HUES6 (cell line): ENCODE measurements around the gene KBTBD12.
"Not testable (repeated sequence)": the region's sequence is repeated elsewhere in the genome, so short reads cannot be mapped to it uniquely, and the experiment has no call there.

ENCODE experiments used
- H3K27ac ChIP-seq: 2 replicates; pipeline ENCODE4 v1.7.0; 2013; ENCODE audit warnings: low read depth, mild to moderate bottlenecking, low read length, inconsistent platforms
- H3K27me3 ChIP-seq: 2 replicates; pipeline ENCODE4 v1.6.1; 2013; ENCODE audit warnings: low read length; ENCODE audit not compliant: control insufficient read depth, insufficient read depth
- H3K36me3 ChIP-seq: 2 replicates; pipeline ENCODE4 v1.6.1; 2013; ENCODE audit warnings: low read length; ENCODE audit not compliant: control insufficient read depth, insufficient read depth
- H3K4me1 ChIP-seq: 2 replicates; pipeline ENCODE4 v1.6.1; 2013; ENCODE audit warnings: low read length; ENCODE audit not compliant: control insufficient read depth, insufficient read depth
- H3K4me3 ChIP-seq: 2 replicates; pipeline ENCODE4 v1.5.1; 2013; ENCODE audit warnings: low read depth, low read length
- H3K9ac ChIP-seq: one replicate; pipeline ENCODE4 v1.6.1; 2013; ENCODE audit warnings: mild to moderate bottlenecking, low read length
- H3K9me3 ChIP-seq: 2 replicates; pipeline ENCODE4 v1.6.1; 2013; ENCODE audit warnings: low read depth, low read length; ENCODE audit not compliant: control insufficient read depth, insufficient read depth

Gene KBTBD12, protein sequence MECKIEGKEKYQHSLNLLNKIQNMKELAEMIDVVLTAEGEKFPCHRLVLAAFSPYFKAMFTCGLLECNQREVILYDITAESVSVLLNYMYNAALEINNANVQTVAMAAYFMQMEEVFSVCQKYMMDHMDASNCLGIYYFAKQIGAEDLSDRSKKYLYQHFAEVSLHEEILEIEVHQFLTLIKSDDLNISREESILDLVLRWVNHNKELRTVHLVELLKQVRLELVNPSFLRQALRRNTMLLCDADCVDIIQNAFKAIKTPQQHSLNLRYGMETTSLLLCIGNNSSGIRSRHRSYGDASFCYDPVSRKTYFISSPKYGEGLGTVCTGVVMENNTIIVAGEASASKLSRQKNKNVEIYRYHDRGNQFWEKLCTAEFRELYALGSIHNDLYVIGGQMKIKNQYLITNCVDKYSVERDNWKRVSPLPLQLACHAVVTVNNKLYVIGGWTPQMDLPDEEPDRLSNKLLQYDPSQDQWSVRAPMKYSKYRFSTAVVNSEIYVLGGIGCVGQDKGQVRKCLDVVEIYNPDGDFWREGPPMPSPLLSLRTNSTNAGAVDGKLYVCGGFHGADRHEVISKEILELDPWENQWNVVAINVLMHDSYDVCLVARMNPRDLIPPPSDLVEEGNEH

DNA sequence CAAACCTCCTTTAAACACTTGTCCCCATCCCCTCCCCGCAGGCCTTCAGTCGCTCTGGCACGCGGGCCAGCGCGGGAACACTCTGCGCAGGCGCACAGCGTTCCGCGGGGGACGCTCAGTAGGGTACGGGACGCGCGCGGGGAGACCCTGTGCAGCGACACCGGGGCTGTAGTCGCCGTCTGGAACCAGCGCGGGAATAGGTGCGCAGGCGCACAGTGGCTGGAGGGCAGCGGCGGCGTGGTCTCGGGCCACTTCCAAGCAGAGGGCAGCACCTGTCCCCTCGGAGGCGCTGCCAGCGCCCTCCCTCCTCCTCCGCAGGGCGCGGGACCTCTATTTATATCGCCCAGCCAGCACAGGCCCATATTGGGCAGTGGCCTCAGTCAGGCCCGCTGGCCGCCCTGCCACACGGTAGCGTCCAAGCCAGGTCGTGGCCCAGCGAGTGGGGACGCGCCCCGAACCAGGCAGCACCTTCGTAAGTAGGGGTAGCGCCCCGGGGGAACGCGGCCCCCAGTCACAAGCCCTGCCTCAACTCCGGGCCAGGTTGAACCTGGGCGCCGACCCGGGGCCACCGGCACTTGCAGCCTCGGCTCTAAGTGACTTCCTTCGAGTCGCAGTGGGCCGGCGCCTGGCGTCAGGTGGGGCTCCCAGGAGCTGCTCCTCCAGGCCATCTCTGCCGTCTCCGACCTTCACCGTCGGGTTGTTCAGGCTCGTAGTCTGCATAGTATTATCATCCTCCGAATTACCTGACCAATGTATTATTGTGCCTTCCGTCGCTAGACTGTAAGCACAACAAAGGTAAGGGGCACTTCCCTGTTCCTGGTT lies at the start of gene KBTBD12:
TSS of gene KBTBD12 (plus strand) at position 118 of the 822 bp plus-strand sequence. CDS start 7,830 bp downstream, outside the sequence.
- no peak within 1 kb of the TSS for H3K27ac ChIP-seq
- H3K36me3 ChIP-seq: no peaks in the 10 kb centered on the region
- H3K4me1 ChIP-seq: no peaks in the 10 kb centered on the region
- H3K4me3 ChIP-seq: peak within 1 kb of the TSS; percentile 44; the same call in 1 of the 2 replicates
- H3K9ac ChIP-seq: no peak within 1 kb of the TSS
- H3K27me3 ChIP-seq: peaks cover 49% of the 10 kb centered on the region
- H3K9me3 ChIP-seq: no peaks in the 10 kb centered on the region

DNA sequence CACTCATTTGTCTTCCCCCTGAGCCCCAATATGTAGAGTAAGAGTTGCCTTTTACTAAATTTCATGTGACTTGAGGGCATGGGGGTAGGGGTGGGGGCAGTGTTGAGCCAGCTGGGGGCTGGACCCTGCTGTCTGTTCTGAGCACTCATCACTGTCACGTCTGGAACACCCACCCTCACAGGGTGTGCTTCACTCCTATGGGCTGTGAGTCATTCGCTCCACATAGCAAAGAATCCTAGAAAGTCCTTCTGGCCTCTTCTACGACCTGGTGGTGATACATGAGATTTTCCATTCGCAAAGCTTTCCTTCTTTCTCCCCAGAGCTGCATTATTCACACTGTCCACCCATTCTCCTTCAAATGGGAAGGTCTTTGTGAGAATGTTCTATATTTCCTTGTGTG lies 49.1 kb upstream of the KBTBD12 start:
- no peaks in the 10 kb centered on the region for H3K36me3 ChIP-seq
- H3K9me3 ChIP-seq: no peaks in the 10 kb centered on the region
- H3K4me1 ChIP-seq: no peaks in the 10 kb centered on the region
- no peak overlapping the region for H3K4me3 ChIP-seq
- no peak overlapping the region for H3K27ac ChIP-seq
- no peaks in the 10 kb centered on the region for H3K27me3 ChIP-seq
- H3K9ac ChIP-seq: no peak overlapping the region

DNA sequence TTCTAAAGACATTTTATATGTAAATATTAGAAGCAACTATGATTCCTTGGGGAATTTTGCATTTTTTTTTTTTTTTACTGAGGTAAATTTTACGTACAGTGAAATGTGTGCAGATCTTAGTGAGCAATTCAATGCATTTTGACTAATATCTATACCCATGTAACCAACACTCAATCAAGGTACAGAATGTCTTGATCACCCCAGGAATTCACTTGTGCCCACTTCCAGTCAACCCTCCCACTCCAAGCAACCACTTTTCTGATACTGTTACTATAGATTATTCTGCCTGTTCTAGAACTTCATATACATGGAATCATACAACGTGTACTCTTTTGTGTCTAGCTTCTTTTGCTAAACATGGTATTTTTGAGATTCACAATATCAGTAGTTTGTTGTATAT lies 47.6 kb upstream of the KBTBD12 start:
- Histone ChIP-seq H3K4me3 (no peak overlapping the region), H3K36me3 (no peaks in the 10 kb centered on the region), H3K27me3 (no peaks in the 10 kb centered on the region), H3K9ac (no peak overlapping the region), H3K9me3 (no peaks in the 10 kb centered on the region), H3K4me1 (no peaks in the 10 kb centered on the region), H3K27ac (no peak overlapping the region)

DNA sequence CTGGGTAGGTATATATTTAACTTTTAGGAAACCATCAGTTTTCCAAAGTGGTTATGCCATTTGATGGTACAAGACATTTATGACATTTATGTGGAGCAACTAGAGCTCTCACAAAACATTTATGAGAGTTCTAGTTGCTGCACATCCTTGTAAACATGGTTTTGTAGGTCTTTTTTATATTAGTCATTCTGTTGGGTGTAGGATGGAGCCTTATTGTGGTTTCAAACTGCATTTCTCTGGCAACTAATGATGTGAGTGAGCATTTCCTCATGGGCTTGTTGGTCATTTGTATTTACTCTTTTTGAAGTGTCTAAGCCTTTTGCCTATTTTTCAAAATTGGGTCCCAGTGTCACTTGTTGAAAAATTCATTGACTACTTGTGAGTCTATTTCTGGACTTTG lies 47.0 kb upstream of the KBTBD12 start:
- Histone ChIP-seq H3K27ac (no peak overlapping the region), H3K9ac (no peak overlapping the region), H3K9me3 (no peaks in the 10 kb centered on the region), H3K36me3 (no peaks in the 10 kb centered on the region), H3K4me3 (no peak overlapping the region), H3K4me1 (no peaks in the 10 kb centered on the region), H3K27me3 (no peaks in the 10 kb centered on the region)

DNA sequence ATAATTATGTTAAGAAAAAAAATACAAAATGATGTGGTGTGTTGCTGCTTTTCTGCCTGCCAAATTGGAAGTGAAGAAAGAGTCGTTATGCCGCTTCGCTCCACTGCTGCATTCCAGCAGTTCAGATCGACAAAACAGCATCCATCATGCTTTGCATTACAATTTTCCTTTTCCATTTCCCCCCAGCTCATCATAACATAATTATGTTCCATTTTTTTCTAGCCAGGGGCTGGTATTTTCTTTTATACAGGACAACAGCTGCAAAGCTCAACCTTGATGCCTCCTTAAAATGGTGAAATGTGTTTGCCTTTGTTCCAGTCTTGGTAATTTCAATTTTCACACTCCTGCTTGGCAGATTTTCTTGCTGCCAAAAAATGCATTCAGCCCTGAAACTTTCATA lies 44.9 kb upstream of the KBTBD12 start:
- Histone ChIP-seq H3K36me3 (no peaks in the 10 kb centered on the region), H3K27ac (no peak overlapping the region), H3K9me3 (no peaks in the 10 kb centered on the region), H3K27me3 (no peaks in the 10 kb centered on the region), H3K9ac (no peak overlapping the region), H3K4me1 (no peaks in the 10 kb centered on the region), H3K4me3 (no peak overlapping the region)

DNA sequence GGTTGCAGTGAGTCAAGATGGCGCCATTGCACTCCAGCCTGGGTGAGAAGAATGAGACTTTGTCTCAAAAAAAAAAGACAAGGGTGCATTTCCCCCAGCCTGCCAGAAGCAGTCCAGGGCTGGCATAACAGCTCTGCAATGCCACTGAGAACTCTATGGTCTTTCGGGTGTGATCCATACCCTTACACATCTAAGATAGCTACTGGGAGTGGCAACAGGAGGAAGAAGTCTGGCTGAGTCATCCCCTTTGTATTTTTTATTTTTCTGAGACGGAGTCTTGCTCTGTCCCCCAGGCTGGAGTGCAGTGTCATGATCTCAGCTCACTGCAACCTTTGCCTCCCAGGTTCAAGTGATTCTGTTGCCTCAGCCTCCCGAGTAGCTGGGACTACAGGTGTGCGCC lies 40.9 kb upstream of the KBTBD12 start:
- H3K27ac ChIP-seq, H3K4me3 ChIP-seq, H3K9me3 ChIP-seq, H3K4me1 ChIP-seq, H3K9ac ChIP-seq, H3K36me3 ChIP-seq, H3K27me3 ChIP-seq: not testable (repeated sequence)

DNA sequence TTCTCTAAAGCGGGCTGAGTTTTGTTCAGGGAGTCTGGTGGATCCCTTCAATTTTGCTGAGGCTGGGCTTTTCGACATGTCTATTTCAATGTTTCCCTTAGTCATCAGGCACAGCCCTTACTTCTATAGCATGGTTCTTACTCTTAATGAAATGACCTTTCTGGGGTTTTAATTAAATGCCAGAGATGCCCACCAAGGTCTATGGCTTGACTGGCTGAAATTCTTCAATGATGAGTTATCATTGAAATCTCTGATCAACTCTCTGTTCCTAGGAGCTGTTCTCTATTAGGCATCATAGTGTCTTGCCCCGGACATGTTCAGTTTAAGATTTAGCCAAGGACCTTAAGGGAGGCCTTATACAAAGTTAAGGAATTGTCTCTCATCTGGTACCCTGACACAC lies 33.4 kb upstream of the KBTBD12 start:
- no peak overlapping the region for H3K9ac ChIP-seq
- no peaks in the 10 kb centered on the region for H3K4me1 ChIP-seq
- no peaks in the 10 kb centered on the region for H3K9me3 ChIP-seq
- no peaks in the 10 kb centered on the region for H3K36me3 ChIP-seq
- no peak overlapping the region for H3K4me3 ChIP-seq
- no peaks in the 10 kb centered on the region for H3K27me3 ChIP-seq
- no peak overlapping the region for H3K27ac ChIP-seq

DNA sequence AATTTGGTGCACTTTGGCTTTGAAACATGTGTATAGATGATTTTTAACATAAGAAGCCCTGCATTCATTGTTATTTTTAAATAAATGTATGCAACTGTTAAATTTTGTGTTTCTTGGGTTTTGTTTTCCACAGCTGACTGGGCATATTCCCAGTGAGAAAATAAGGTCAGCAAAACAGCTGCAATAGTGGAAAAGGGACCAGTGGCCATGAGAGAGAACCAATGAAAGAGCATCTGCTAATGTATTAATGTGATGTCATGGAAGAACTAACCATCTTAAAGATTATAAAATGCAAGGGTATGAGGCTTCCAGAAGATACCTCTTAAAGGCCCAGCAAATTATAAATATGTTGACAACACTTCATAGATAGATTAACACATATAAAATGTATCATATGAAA lies 31.0 kb upstream of the KBTBD12 start:
- Histone ChIP-seq H3K27me3 (no peaks in the 10 kb centered on the region), H3K27ac (no peak overlapping the region), H3K4me3 (no peak overlapping the region), H3K4me1 (no peaks in the 10 kb centered on the region), H3K9me3 (no peaks in the 10 kb centered on the region), H3K9ac (no peak overlapping the region), H3K36me3 (no peaks in the 10 kb centered on the region)

DNA sequence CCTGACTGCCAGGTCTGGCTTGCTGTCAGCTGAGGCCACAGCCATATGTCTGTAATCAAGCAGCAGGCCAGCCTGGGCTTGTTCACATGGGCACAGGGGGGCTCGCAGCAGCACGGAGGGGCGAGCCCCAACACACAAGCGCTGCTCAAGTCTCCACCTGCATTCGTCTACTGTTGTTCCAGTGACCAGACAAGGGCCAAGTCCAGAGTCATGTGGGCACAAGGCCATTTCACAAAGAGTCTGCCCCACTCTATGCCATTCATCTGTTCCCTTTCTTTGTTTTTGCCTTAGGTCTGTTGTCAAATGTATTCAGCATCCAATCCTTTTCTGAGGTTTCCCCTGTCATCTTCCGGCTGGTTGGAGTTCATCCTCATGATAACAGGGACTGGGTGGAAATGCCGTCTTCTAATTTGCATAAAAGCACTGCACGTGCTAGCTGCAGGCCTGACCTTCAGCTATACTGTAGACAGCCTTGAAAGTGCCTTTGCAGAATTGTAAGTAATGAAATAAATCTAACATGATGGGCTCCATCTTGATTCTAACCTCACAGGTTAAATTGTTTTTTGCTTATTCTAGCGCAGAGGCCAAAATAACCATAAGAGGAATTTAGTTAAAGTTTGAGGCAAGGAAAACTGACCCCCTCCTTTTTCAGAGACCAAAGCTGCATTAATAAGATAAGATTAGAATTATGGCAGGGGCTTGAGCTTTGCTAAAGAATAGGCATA lies 28.6 kb upstream of the KBTBD12 start:
- Histone ChIP-seq H3K27ac (no peak overlapping the region), H3K36me3 (no peaks in the 10 kb centered on the region), H3K9ac (no peak overlapping the region)

DNA sequence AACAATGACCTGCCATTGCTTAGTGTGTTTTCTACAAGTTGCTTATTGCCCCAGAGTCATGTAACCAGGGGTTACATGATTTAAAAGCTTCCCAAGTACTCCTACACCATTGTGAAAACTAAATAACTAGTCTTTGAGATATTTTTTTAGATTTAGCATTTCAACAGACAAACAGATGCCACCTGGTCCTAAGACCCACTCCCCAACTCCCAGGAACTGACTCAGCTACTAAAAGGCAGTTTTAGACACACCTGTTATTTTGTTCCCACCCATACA lies 28.1 kb upstream of the KBTBD12 start:
- Histone ChIP-seq H3K9me3 (peaks cover 21% of the 10 kb centered on the region), H3K27me3 (no peaks in the 10 kb centered on the region), H3K36me3 (no peaks in the 10 kb centered on the region), H3K4me1 (no peaks in the 10 kb centered on the region), H3K9ac (no peak overlapping the region), H3K27ac (no peak overlapping the region), H3K4me3 (no peak overlapping the region)

More for the DNA sequence above, 28.6 kb upstream of the KBTBD12 start:
- Histone ChIP-seq H3K27me3 (no peaks in the 10 kb centered on the region), H3K4me3 (no peak overlapping the region), H3K4me1 (no peaks in the 10 kb centered on the region), H3K9me3 (peaks cover 18% of the 10 kb centered on the region)
